ENCODE measurements around the gene LIF.

DNA sequence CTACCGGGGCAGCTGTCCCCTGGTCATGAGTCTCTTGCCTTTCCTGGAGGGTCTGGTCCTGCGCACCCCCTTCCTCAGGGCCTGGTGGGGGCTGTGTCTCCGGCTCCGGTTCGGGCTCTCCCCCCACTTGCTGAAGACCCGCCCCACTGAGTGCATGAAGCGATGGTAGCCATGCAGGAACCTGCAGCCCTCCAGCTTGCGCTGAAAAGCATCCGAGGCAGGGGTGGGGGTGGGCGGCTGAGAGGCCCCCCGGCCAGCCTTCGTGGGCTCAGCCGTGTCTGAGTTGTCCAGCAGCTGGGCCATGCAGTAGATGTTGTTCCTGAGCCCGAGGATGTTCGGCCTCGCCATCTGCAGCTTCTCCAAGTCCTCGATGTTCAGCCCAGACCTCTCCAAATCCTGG, 17.3 kb upstream of the LIF start:
- TF ChIP-seq POLR2A (IDR thresholded peaks at IDR 0.05) (no peak), POLR2AphosphoS5 (IDR thresholded peaks at IDR 0.05) (no peak), EP300 (IDR thresholded peaks at IDR 0.05) (no peak)
- TF ChIP-seq, protein P1, sequence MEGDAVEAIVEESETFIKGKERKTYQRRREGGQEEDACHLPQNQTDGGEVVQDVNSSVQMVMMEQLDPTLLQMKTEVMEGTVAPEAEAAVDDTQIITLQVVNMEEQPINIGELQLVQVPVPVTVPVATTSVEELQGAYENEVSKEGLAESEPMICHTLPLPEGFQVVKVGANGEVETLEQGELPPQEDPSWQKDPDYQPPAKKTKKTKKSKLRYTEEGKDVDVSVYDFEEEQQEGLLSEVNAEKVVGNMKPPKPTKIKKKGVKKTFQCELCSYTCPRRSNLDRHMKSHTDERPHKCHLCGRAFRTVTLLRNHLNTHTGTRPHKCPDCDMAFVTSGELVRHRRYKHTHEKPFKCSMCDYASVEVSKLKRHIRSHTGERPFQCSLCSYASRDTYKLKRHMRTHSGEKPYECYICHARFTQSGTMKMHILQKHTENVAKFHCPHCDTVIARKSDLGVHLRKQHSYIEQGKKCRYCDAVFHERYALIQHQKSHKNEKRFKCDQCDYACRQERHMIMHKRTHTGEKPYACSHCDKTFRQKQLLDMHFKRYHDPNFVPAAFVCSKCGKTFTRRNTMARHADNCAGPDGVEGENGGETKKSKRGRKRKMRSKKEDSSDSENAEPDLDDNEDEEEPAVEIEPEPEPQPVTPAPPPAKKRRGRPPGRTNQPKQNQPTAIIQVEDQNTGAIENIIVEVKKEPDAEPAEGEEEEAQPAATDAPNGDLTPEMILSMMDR (IDR thresholded peaks at IDR 0.05), result no peak
